ENCODE measurements around the gene VAX1. TPM values are rescaled to one million over a fixed set of nuclear protein-coding genes. Genes with fewer than 3 reads are reported as not detected.

Gene VAX1
- polyA plus RNA-seq, 1 of the 3 experiments (the other 2 are of a cell fraction), result not detected

GRCh38 chr10:117094856-117095255 lies 43.2 kb downstream of the VAX1 start:
- POLR2A ChIA-PET, result no interaction called here
- WGBS (ENCODE audit: low lambda C conversion rate), result 70% methylated on average over 9 of the region's 9 CpGs

More at GRCh38 chr10:117094856-117095255, 43.2 kb downstream of the VAX1 start:
- H3K27me3 ChIP-seq (ENCODE audit: insufficient read depth), result no peaks in the 10 kb centered on the region
- CTCF ChIA-PET, result interaction anchor here (0.7 to 0.9 kb wide), 3 partner anchors 23 to 81 kb away, joined by 3 to 4 read pairs (median 3); no protein-coding TSS in a partner anchor
- no peaks in the 10 kb centered on the region for H3K79me2 ChIP-seq (ENCODE audit: insufficient read depth)
- no peak overlapping the region for H3K4me2 ChIP-seq
- TF ChIP-seq REST (IDR thresholded peaks at IDR 0.05; ENCODE audit: low read depth, low read length) (no peak), MAX (IDR thresholded peaks at IDR 0.05; ENCODE audit: low read depth) (no peak), RAD21 (IDR thresholded peaks at IDR 0.05; ENCODE audit: low read length) (no peak), SMC3 (IDR thresholded peaks at IDR 0.05; ENCODE audit: low read depth, low read length) (no peak), TEAD4 (IDR thresholded peaks at IDR 0.05; ENCODE audit: borderline replicate concordance, insufficient read depth) (no peak), FOXJ3 (CRISPR knock-in tag; IDR thresholded peaks at IDR 0.05) (no peak), EP300 (IDR thresholded peaks at IDR 0.05; ENCODE audit: borderline replicate concordance in 1 of 2, low read depth in 1 of 2, low read length in 1 of 2) (no peak), FOXM1 (IDR thresholded peaks at IDR 0.05; ENCODE audit: low read depth) (no peak), RCOR1 (IDR thresholded peaks at IDR 0.05; ENCODE audit: low read length) (no peak), PBX3 (IDR thresholded peaks at IDR 0.05) (no peak), MEF2A (IDR thresholded peaks at IDR 0.05; ENCODE audit: borderline replicate concordance, low read depth) (no peak)
- no peaks in the 10 kb centered on the region for H3K36me3 ChIP-seq (replicated peaks in 1 of 2; ENCODE audit: control insufficient read depth in 1 of 2, insufficient read depth in 2 of 2, low read length in 1 of 2)
- no peaks in the 10 kb centered on the region for H3K9me3 ChIP-seq
- H3F3A ChIP-seq (replicated peaks; ENCODE audit: insufficient read depth), result no peaks in the 10 kb centered on the region
- no peaks in the 10 kb centered on the region for H3K9me2 ChIP-seq
- H4K20me1 ChIP-seq (ENCODE audit: insufficient read depth), result no peaks in the 10 kb centered on the region
- H3K4me3 ChIP-seq (ENCODE audit: low read depth in 2 of 2, low read length in 1 of 2), result no peak overlapping the region
- peaks cover 0 to 16% of the 10 kb centered on the region in 2 experiments; a peak in 1 of 4 replicates for H3K4me1 ChIP-seq (ENCODE audit: control insufficient read depth in 1 of 2, insufficient read depth in 2 of 2, low read depth in 1 of 2, low read length in 1 of 2)
- no peak overlapping the region for H3K9ac ChIP-seq
- no peak overlapping the region for H2AFZ ChIP-seq (ENCODE audit: low read depth)
- DNase-seq, result no peak
- no peak overlapping the region for H3K27ac ChIP-seq (ENCODE audit: low read depth in 2 of 2, low read length in 1 of 2)

All from SK-N-SH (cell line).